CD14-positive monocyte (primary cell): ENCODE measurements around the gene SUPV3L1. TPM values are rescaled to one million over a fixed set of nuclear protein-coding genes. Genes with fewer than 3 reads are reported as not detected.
A peak's percentile ranks its signal among the peaks of the same experiment; 100 is the strongest.

ENCODE experiments used
- DNase-seq, 3 donors: peaks; one replicate each; pipeline ENCODE4 v3.0.0-alpha.2; 2011 to 2022
- H2AFZ ChIP-seq: 2 replicates; pipeline ENCODE4 v1.6.0; 2012; ENCODE audit warnings: mild to moderate bottlenecking, low read depth, low read length, inconsistent platforms; ENCODE audit not compliant: insufficient read depth, poor library complexity, severe bottlenecking
- H3K27ac ChIP-seq, 2 donors: 1 replicate in 1 of 2; 2 replicates in 1 of 2; pipeline ENCODE4 v1.5.1; 2012 to 2013; ENCODE audit warnings: low read length in 2 of 2, control low read depth in 1 of 2, inconsistent platforms in 1 of 2, low read depth in 1 of 2, mild to moderate bottlenecking in 1 of 2
- H3K27me3 ChIP-seq, 2 donors: one replicate each; pipeline versions ENCODE4 v1.6.0 to v1.6.1; 2011 to 2013; ENCODE audit warnings: low read length in 2 of 2; ENCODE audit not compliant: control insufficient read depth in 2 of 2, insufficient read depth in 2 of 2
- H3K36me3 ChIP-seq, 2 donors: replicated peaks in 1 of 2; 1 replicate in 1 of 2; 2 replicates in 1 of 2; pipeline versions ENCODE4 v1.5.1 to v1.6.1; 2012 to 2013; ENCODE audit warnings: low read length in 2 of 2, control low read depth in 1 of 2, inconsistent platforms in 1 of 2, mild to moderate bottlenecking in 1 of 2; ENCODE audit not compliant: insufficient read depth in 2 of 2, control insufficient read depth in 1 of 2
- H3K4me1 ChIP-seq, 2 donors: 1 replicate in 1 of 2; 2 replicates in 1 of 2; pipeline versions ENCODE4 v1.5.1 to v1.6.1; 2012 to 2013; ENCODE audit warnings: low read length in 2 of 2, control low read depth in 1 of 2, inconsistent platforms in 1 of 2, mild to moderate bottlenecking in 1 of 2, moderate library complexity in 1 of 2; ENCODE audit not compliant: insufficient read depth in 2 of 2, control insufficient read depth in 1 of 2
- H3K4me2 ChIP-seq: replicated peaks from 2 replicates; pipeline ENCODE3; 2012; ENCODE audit warnings: low read length, moderate library complexity, mild to moderate bottlenecking; ENCODE audit not compliant: poor library complexity, severe bottlenecking; ENCODE audit errors: extremely low read depth
- H3K4me3 ChIP-seq, 3 experiments: fragments of 200-600 bp in 1 of 3; sonication (generic) in 1 of 3; replicated peaks in 1 of 3; 1 replicate in 2 of 3; 2 replicates in 1 of 3; pipeline ENCODE4 v1.5.1; 2011 to 2013; ENCODE audit warnings: low read length in 3 of 3, mild to moderate bottlenecking in 3 of 3, control low read depth in 2 of 3, low read depth in 2 of 3, inconsistent platforms in 1 of 3, moderate library complexity in 1 of 3
- H3K79me2 ChIP-seq: 2 replicates; pipeline ENCODE4 v1.6.0; 2012; ENCODE audit warnings: mild to moderate bottlenecking, control low read depth, inconsistent platforms, low read length, moderate library complexity; ENCODE audit not compliant: insufficient read depth
- H3K9ac ChIP-seq: 2 replicates; pipeline ENCODE4 v1.6.0; 2017; ENCODE audit warnings: low read length, mild to moderate bottlenecking; ENCODE audit not compliant: insufficient read depth, poor library complexity, severe bottlenecking
- H3K9me3 ChIP-seq, 2 donors: replicated peaks in 1 of 2; 1 replicate in 1 of 2; 2 replicates in 1 of 2; pipeline versions ENCODE4 v1.5.1 to v1.6.1; 2012 to 2013; ENCODE audit warnings: low read length in 2 of 2, control low read depth in 1 of 2; ENCODE audit not compliant: control insufficient read depth in 1 of 2, insufficient read depth in 1 of 2
- H4K20me1 ChIP-seq: 2 replicates; pipeline ENCODE4 v1.6.0; 2012; ENCODE audit warnings: mild to moderate bottlenecking, low read length, control low read depth, moderate library complexity; ENCODE audit not compliant: insufficient read depth
- H3K27ac Mint-ChIP-seq, 7 donors: one replicate each; pipeline ENCODE4 v1.8.0; 2020; ENCODE audit warnings: mild to moderate bottlenecking in 7 of 7, mixed read lengths in 7 of 7, moderate library complexity in 6 of 7, inconsistent platforms in 2 of 7
- H3K27me3 Mint-ChIP-seq, 3 donors: one replicate each; pipeline ENCODE4 v1.8.0; 2021 to 2022; ENCODE audit warnings: low read depth in 3 of 3, mild to moderate bottlenecking in 3 of 3, mixed read lengths in 3 of 3, moderate library complexity in 3 of 3, inconsistent platforms in 1 of 3
- H3K36me3 Mint-ChIP-seq, 2 donors: one replicate each; pipeline ENCODE4 v1.8.0; 2020; ENCODE audit warnings: mixed read lengths in 2 of 2, inconsistent platforms in 1 of 2, mild to moderate bottlenecking in 1 of 2
- H3K4me1 Mint-ChIP-seq: one replicate; pipeline ENCODE4 v1.8.0; 2020; ENCODE audit warnings: mild to moderate bottlenecking, mixed read lengths
- H3K4me3 Mint-ChIP-seq, 2 donors: one replicate each; pipeline ENCODE4 v1.8.0; 2020; ENCODE audit warnings: mild to moderate bottlenecking in 2 of 2, mixed read lengths in 2 of 2, moderate library complexity in 1 of 2
- H3K9me3 Mint-ChIP-seq, 7 donors: one replicate each; pipeline ENCODE4 v1.8.0; 2020 to 2022; ENCODE audit warnings: mixed read lengths in 7 of 7, mild to moderate bottlenecking in 6 of 7, moderate library complexity in 6 of 7, inconsistent platforms in 2 of 7
- WGBS: methylation state at CpG from one replicate; pipeline ENCODE4 v1.1.5; 2013; ENCODE audit warnings: missing lambda C conversion rate; ENCODE audit not compliant: insufficient coverage; 5-methylcytosine and 5-hydroxymethylcytosine counted together
- intact Hi-C, 2 donors: fragments of 100-400 bp; cut with micrococcal nuclease; formaldehyde crosslinking; loops; one replicate each; pipeline versions ENCODE4 v1.15.0 to v1.15.1; 2023
- polyA plus RNA-seq, 3 donors: library from polyadenylated mRNA; depleted of rRNA in 1 of 3; unstranded in 2 of 3; stranded (reverse) in 1 of 3; fragments of 300-500 nt in 2 of 3; fragments of >200 nt in 1 of 3; fragmentation: Illumina TruSeq in 2 of 3; gene quantifications; 1 replicate in 2 of 3; 2 replicates in 1 of 3; pipeline ENCODE4 v1.2.3, GENCODE V29; 2012 to 2021
- TF ChIP-seq, protein P1 (sequence below): fragments of 200-600 bp; IDR thresholded peaks from one replicate; pipeline ENCODE4 v1.8.0; 2022; ENCODE audit warnings: antibody characterized with exemption, mild to moderate bottlenecking

SUPV3L1 gene
- polyA plus RNA-seq, 3 donors, result 6.8 to 18.8 (median 7.3) TPM

DNA sequence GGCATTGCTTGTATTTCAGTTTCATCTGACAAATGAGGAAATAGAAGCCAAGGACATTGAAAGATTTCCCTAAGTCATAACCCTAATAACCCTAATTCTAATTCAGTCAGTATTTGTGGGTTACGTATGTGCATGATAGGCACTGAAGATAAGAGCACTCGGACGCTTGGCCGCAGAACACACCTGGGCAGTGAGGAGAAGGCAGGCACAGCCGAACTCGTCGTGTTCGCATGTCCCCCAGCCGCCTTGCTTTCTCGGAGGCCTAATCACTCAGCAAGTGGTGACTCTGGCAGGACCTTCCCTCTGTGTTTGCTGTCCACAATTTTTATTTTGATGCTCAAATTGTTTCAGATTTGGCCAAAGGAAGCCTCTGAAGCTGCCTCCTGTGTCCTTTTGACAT lies 63.8 kb downstream of the SUPV3L1 start:
- Mint-ChIP-seq H3K4me1 (peaks cover 11% of the 10 kb centered on the region), H3K27me3 (peaks cover 2 to 6% (median 3%) of the 10 kb centered on the region in 3 donors), H3K4me3 (no peak overlapping the region), H3K27ac (no peak overlapping the region), H3K9me3 (peaks cover 0 to 2% (median 0%) of the 10 kb centered on the region in 7 donors), H3K36me3 (no peaks in the 10 kb centered on the region)
- 95% methylated on average over 10 of the region's 10 CpGs for WGBS
- Histone ChIP-seq H3K27me3 (no peaks in the 10 kb centered on the region), H4K20me1 (no peaks in the 10 kb centered on the region), H3K79me2 (no peaks in the 10 kb centered on the region), H2AFZ (no peak overlapping the region), H3K36me3 (no peaks in the 10 kb centered on the region), H3K9ac (no peak overlapping the region), H3K27ac (no peak overlapping the region), H3K4me1 (peaks cover 7 to 11% of the 10 kb centered on the region in 2 donors), H3K9me3 (no peaks in the 10 kb centered on the region), H3K4me2 (no peak overlapping the region), H3K4me3 (no peak overlapping the region)
- intact Hi-C loops, result no loop called here
- no peak for DNase-seq
- TF ChIP-seq, protein P1, sequence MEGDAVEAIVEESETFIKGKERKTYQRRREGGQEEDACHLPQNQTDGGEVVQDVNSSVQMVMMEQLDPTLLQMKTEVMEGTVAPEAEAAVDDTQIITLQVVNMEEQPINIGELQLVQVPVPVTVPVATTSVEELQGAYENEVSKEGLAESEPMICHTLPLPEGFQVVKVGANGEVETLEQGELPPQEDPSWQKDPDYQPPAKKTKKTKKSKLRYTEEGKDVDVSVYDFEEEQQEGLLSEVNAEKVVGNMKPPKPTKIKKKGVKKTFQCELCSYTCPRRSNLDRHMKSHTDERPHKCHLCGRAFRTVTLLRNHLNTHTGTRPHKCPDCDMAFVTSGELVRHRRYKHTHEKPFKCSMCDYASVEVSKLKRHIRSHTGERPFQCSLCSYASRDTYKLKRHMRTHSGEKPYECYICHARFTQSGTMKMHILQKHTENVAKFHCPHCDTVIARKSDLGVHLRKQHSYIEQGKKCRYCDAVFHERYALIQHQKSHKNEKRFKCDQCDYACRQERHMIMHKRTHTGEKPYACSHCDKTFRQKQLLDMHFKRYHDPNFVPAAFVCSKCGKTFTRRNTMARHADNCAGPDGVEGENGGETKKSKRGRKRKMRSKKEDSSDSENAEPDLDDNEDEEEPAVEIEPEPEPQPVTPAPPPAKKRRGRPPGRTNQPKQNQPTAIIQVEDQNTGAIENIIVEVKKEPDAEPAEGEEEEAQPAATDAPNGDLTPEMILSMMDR, result no peak

DNA sequence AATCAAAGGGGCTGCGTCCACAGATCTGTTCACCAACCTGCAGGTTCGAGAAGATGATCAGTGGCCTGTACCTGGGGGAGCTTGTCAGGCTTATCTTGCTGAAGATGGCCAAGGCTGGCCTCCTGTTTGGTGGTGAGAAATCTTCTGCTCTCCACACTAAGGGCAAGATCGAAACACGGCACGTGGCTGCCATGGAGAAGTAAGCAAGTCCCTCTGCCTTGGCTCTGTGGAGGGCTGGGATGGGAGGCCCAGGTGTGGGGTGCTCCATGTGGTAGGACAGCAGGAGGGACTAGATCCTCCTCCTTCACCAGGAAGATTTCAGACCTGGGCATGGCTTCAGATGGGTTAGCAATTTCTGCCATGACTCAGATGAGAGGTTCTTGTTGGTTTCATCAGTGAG lies 66.0 kb downstream of the SUPV3L1 start:
- Histone ChIP-seq H2AFZ (no peak overlapping the region), H3K4me3 (no peak overlapping the region), H3K9me3 (no peaks in the 10 kb centered on the region), H3K9ac (peak overlapping the region; percentile 16), H3K4me2 (no peak overlapping the region), H3K36me3 (no peaks in the 10 kb centered on the region), H3K27me3 (no peaks in the 10 kb centered on the region), H4K20me1 (no peaks in the 10 kb centered on the region), H3K4me1 (no peaks in the 10 kb centered on the region), H3K27ac (no peak overlapping the region), H3K79me2 (no peaks in the 10 kb centered on the region)
- Mint-ChIP-seq H3K4me1 (peaks cover 3% of the 10 kb centered on the region), H3K4me3 (no peak overlapping the region), H3K9me3 (peaks cover 0 to 1% (median 0%) of the 10 kb centered on the region in 7 donors), H3K36me3 (no peaks in the 10 kb centered on the region), H3K27ac (no peak overlapping the region), H3K27me3 (peaks cover 1 to 6% (median 2%) of the 10 kb centered on the region in 3 donors)
- intact Hi-C loops, result no loop called here
- DNase-seq, result no peak
- no CpG with 5 or more reads among the region's 5 CpGs for WGBS
- TF ChIP-seq, protein P1, result no peak
